Right atrium auricular region (tissue), 2 donors: Measurements from ENCODE around the gene PPP2R2B. TPM values are rescaled to one million over a fixed set of nuclear protein-coding genes. Genes with fewer than 3 reads are reported as not detected.

Experiments used
- DNase-seq: peaks from one replicate; pipeline ENCODE4 v3.0.0-alpha.2; 2019; ENCODE audit warnings: low spot score
- H3K27ac ChIP-seq, 2 donors: fragments of 200-600 bp; sonication (generic); 1 replicate in 1 of 2; 2 replicates in 1 of 2; pipeline ENCODE4 v1.5.1; 2016 to 2019
- H3K27me3 ChIP-seq, 2 donors: fragments of 200-600 bp; sonication (generic); one replicate each; pipeline versions ENCODE4 v1.5.1 to v1.6.0; 2017 to 2019
- H3K36me3 ChIP-seq: fragments of 200-600 bp; sonication (generic); one replicate; pipeline ENCODE4 v1.5.1; 2016
- H3K4me1 ChIP-seq, 2 donors: fragments of 200-600 bp; sonication (generic); one replicate each; pipeline versions ENCODE4 v1.5.1 to v1.6.0; 2017 to 2019
- H3K4me3 ChIP-seq, 2 donors: fragments of 200-600 bp; sonication (generic); 1 replicate in 1 of 2; 2 replicates in 1 of 2; pipeline ENCODE4 v1.5.1; 2017 to 2019; ENCODE audit warnings: mild to moderate bottlenecking in 1 of 2, moderate library complexity in 1 of 2
- H3K9me3 ChIP-seq, 2 donors: fragments of 200-600 bp; sonication (generic); one replicate each; pipeline ENCODE4 v1.5.1; 2019
- CTCF ChIP-seq, 2 donors: fragments of 200-600 bp; sonication (generic); IDR thresholded peaks; one replicate each; pipeline ENCODE4 v1.5.1; 2019; ENCODE audit warnings: antibody characterized with exemption in 2 of 2
- total RNA-seq, 2 donors: library from RNA; depleted of rRNA; stranded (reverse); fragments of >200 nt; gene quantifications; one replicate each; pipeline ENCODE4 v1.1.0, GENCODE V29; 2016

PPP2R2B gene
- 10 to 100 TPM in 1 of 2 donors, 1 to 10 TPM in 1; 1.6 to 12.4 TPM for total RNA-seq

GRCh38 chr5:146878476-146879172 lies at the start of gene PPP2R2B:
Gene PPP2R2B, minus strand, starts transcription at chr5:146878757.
- H3K36me3 ChIP-seq: no peaks in the 10 kb centered on the region
- H3K4me1 ChIP-seq: peaks cover 0 to 20% of the 10 kb centered on the region in 2 donors
- H3K27me3 ChIP-seq: no peaks in the 10 kb centered on the region
- H3K27ac ChIP-seq: peak within 1 kb of the TSS; percentile 11 to 34
- no peaks in the 10 kb centered on the region for H3K9me3 ChIP-seq
- no peak for TF ChIP-seq CTCF (IDR thresholded peaks at IDR 0.05)
- no peak for DNase-seq
- H3K4me3 ChIP-seq: peak within 1 kb of the TSS; percentile 52 to 60

- no peak for DNase-seq
- H3K4me3 ChIP-seq: no peak overlapping the region
- no peaks in the 10 kb centered on the region for H3K27me3 ChIP-seq
- no peak overlapping the region for H3K27ac ChIP-seq
- H3K4me1 ChIP-seq: no peaks in the 10 kb centered on the region
- H3K9me3 ChIP-seq: no peaks in the 10 kb centered on the region
- no peaks in the 10 kb centered on the region for H3K36me3 ChIP-seq
- no peak for TF ChIP-seq CTCF (IDR thresholded peaks at IDR 0.05)
These were observed 45.6 kb upstream of the PPP2R2B start for GRCh38 chr5:146924132-146924531.

- no peak overlapping the region for H3K4me3 ChIP-seq
- DNase-seq: no peak
- no peaks in the 10 kb centered on the region for H3K4me1 ChIP-seq
- no peaks in the 10 kb centered on the region for H3K27me3 ChIP-seq
- no peaks in the 10 kb centered on the region for H3K36me3 ChIP-seq
- no peak for TF ChIP-seq CTCF (IDR thresholded peaks at IDR 0.05)
- H3K9me3 ChIP-seq: no peaks in the 10 kb centered on the region
- no peak overlapping the region for H3K27ac ChIP-seq
These were observed 42.7 kb upstream of the PPP2R2B start for GRCh38 chr5:146921225-146921624.

- Histone ChIP-seq H3K27me3 (no peaks in the 10 kb centered on the region), H3K9me3 (no peaks in the 10 kb centered on the region), H3K4me3 (no peak overlapping the region), H3K36me3 (no peaks in the 10 kb centered on the region), H3K27ac (no peak overlapping the region), H3K4me1 (no peaks in the 10 kb centered on the region)
- no peak for TF ChIP-seq CTCF (IDR thresholded peaks at IDR 0.05)
- no peak for DNase-seq
These were observed 41.9 kb upstream of the PPP2R2B start for GRCh38 chr5:146920351-146920881.

GRCh38 chr5:146919304-146919703 lies 40.7 kb upstream of the PPP2R2B start:
- Histone ChIP-seq H3K27ac (no peak overlapping the region), H3K9me3 (no peaks in the 10 kb centered on the region), H3K27me3 (no peaks in the 10 kb centered on the region), H3K4me3 (no peak overlapping the region), H3K36me3 (no peaks in the 10 kb centered on the region), H3K4me1 (no peaks in the 10 kb centered on the region)
- no peak for TF ChIP-seq CTCF (IDR thresholded peaks at IDR 0.05)
- no peak for DNase-seq

GRCh38 chr5:146917931-146918330 lies 39.4 kb upstream of the PPP2R2B start:
- no peak for TF ChIP-seq CTCF (IDR thresholded peaks at IDR 0.05)
- H3K27me3 ChIP-seq: no peaks in the 10 kb centered on the region
- H3K27ac ChIP-seq: no peak overlapping the region
- no peak overlapping the region for H3K4me3 ChIP-seq
- no peaks in the 10 kb centered on the region for H3K9me3 ChIP-seq
- no peaks in the 10 kb centered on the region for H3K4me1 ChIP-seq
- H3K36me3 ChIP-seq: no peaks in the 10 kb centered on the region
- no peak for DNase-seq
